ENCODE data around the gene RGS14. TPM values are rescaled to one million over a fixed set of nuclear protein-coding genes. Genes with fewer than 3 reads are reported as not detected.

The RGS14 gene
- 1 to 10 TPM; 3.7 to 4.7 TPM for total RNA-seq
- long read RNA-seq, partial matches to known transcripts: 0 of 4 reads
- long read RNA-seq, other reads (novel, unspliced or antisense): 4 of 4 reads

GRCh38 chr5:177357459-177358351 lies at the start of gene RGS14:
Gene RGS14 (plus strand): TSS chr5:177357924. CDS start chr5:177358025, 101 bp downstream.
- no peak for DNase-seq
- peak; percentile 54 to 80 for ATAC-seq
- intact Hi-C loops (cut with DNase I): no loop called here

- ATAC-seq (no peak), DNase-seq (no peak)
- intact Hi-C loops (cut with DNase I): loop anchor here in 1 of 2 donors (10.0 kb wide), 1 partner anchor 194 kb away; no protein-coding TSS in a partner anchor
Observed at GRCh38 chr5:177308740-177309139, 49.0 kb upstream of the RGS14 start.

GRCh38 chr5:177309351-177310191 lies 48.2 kb upstream of the RGS14 start:
- peak in 1 of 2 donors; percentile 10 for ATAC-seq
- peak; percentile 67 for DNase-seq
- intact Hi-C loops (cut with DNase I): loop anchor here (10.0 kb wide), 2 partner anchors 55 to 195 kb away; no protein-coding TSS in a partner anchor

GRCh38 chr5:177310332-177310731 lies 47.4 kb upstream of the RGS14 start:
- ATAC-seq: no peak
- intact Hi-C loops (cut with DNase I): loop anchor here in 1 of 2 donors (10.0 kb wide), 1 partner anchor 54 kb away; no protein-coding TSS in a partner anchor
- DNase-seq: no peak

- no peak for DNase-seq
- intact Hi-C loops (cut with DNase I): loop anchor here in 1 of 2 donors (10.0 kb wide), 1 partner anchor 54 kb away; no protein-coding TSS in a partner anchor
- no peak for ATAC-seq
Observed at GRCh38 chr5:177310757-177311391, 46.9 kb upstream of the RGS14 start.

GRCh38 chr5:177311392-177311722 lies 46.4 kb upstream of the RGS14 start:
- ATAC-seq (peak; percentile 8 to 13), DNase-seq (no peak)
- intact Hi-C loops (cut with DNase I): loop anchor here in 1 of 2 donors (10.0 kb wide), 1 partner anchor 53 kb away; no protein-coding TSS in a partner anchor

GRCh38 chr5:177311723-177312648 lies 45.7 kb upstream of the RGS14 start, which contains the start of gene MXD3:
Gene MXD3 (minus strand): TSS chr5:177311898. CDS start chr5:177311830, 68 bp downstream.
- peak; percentile 99 for DNase-seq
- intact Hi-C loops (cut with DNase I): loop anchor here in 1 of 2 donors (10.0 kb wide), 1 partner anchor 53 kb away; no protein-coding TSS in a partner anchor
- ATAC-seq: peak; percentile 92 to 97

- intact Hi-C loops (cut with DNase I): loop anchor here in 1 of 2 donors (10.0 kb wide), 1 partner anchor 52 kb away; no protein-coding TSS in a partner anchor
- ATAC-seq: no peak
- DNase-seq: no peak
Observed at GRCh38 chr5:177312649-177313181, 45.0 kb upstream of the RGS14 start.

- no peak for ATAC-seq
- intact Hi-C loops (cut with DNase I): loop anchor here in 1 of 2 donors (10.0 kb wide), 1 partner anchor 51 kb away; no protein-coding TSS in a partner anchor
- no peak for DNase-seq
Observed at GRCh38 chr5:177313561-177314259, 44.0 kb upstream of the RGS14 start.

- no peak for ATAC-seq
- intact Hi-C loops (cut with DNase I): loop anchor here (5.0 to 10.0 kb wide), 2 partner anchors 50 to 68 kb away; partner anchors contain the start of gene SLC34A1 (in 1 of the 2)
- no peak for DNase-seq
Observed at GRCh38 chr5:177314376-177315342, 43.1 kb upstream of the RGS14 start.

- ATAC-seq: no peak
- intact Hi-C loops (cut with DNase I): loop anchor here (5.0 to 10.0 kb wide), 2 partner anchors 49 to 67 kb away; partner anchors contain the start of gene SLC34A1 (in 1 of the 2)
- DNase-seq: no peak
Observed at GRCh38 chr5:177315411-177315810, 42.3 kb upstream of the RGS14 start.

- intact Hi-C loops (cut with DNase I): loop anchor here (5.0 to 10.0 kb wide), 2 partner anchors 49 to 66 kb away; partner anchors contain the start of gene SLC34A1 (in 1 of the 2)
- no peak for ATAC-seq
- DNase-seq: no peak
Observed at GRCh38 chr5:177316005-177316404, 41.7 kb upstream of the RGS14 start.

- peak; percentile 74 for DNase-seq
- peak; percentile 48 to 53 for ATAC-seq
- intact Hi-C loops (cut with DNase I): loop anchor here (5.0 to 10.0 kb wide), 2 partner anchors 47 to 64 kb away; partner anchors contain the start of gene SLC34A1 (in 1 of the 2)
Observed at GRCh38 chr5:177317959-177318377, 39.8 kb upstream of the RGS14 start.

GRCh38 chr5:177319913-177320588 lies 37.7 kb upstream of the RGS14 start:
- ATAC-seq: no peak
- intact Hi-C loops (cut with DNase I): loop anchor here (5.0 to 10.0 kb wide), 2 partner anchors 45 to 62 kb away; partner anchors contain the start of gene SLC34A1 (in 1 of the 2)
- DNase-seq: no peak
